ENCODE results near the gene PIAS1.

- TF ChIP-seq CTCF (IDR thresholded peaks at IDR 0.05) (no peak), POLR2AphosphoS5 (IDR thresholded peaks at IDR 0.05) (no peak)
Observed at GRCh38 chr15:68220967-68221366, 166.9 kb downstream of the PIAS1 start.
